HG03432 (cell line): ENCODE results near the gene VSTM2L.
A peak's percentile ranks its signal among the peaks of the same experiment; 100 is the strongest.

Experiments
- ATAC-seq: cut with Tn5 transposase; IDR thresholded peaks from one replicate; pipeline ENCODE4 v1.9.1; 2021; ENCODE audit warnings: mild to moderate bottlenecking, moderate library complexity; ENCODE audit not compliant: unreplicated experiment

Gene VSTM2L

GRCh38 chr20:37915800-37916570 is 13.1 kb downstream of the VSTM2L start:
- no peak for ATAC-seq

- no peak for ATAC-seq
Observed at GRCh38 chr20:37917461-37917860, 14.5 kb downstream of the VSTM2L start.

DNA sequence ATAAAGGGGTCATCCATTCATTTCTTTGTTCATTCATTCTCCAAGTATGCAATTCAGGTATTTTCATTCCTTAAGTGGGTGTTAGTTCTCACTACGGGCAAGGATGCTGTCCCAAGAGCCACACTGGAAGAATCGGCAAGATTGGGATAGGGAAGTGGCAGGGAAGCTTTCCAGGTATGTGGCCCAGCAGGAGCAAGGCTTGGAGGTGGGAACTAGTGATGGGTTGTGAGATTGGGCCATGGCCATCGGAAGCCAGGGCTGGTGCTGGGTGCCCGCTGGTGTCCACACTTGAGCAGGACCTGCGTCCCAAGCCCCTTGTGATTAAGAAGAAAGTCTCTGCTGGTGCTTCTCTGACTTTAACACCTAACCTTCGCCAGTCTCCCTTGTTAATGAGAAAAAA is 15.1 kb downstream of the VSTM2L start:
- ATAC-seq: no peak

- ATAC-seq: no peak
Observed at GRCh38 chr20:37919389-37920040, 16.6 kb downstream of the VSTM2L start.

DNA sequence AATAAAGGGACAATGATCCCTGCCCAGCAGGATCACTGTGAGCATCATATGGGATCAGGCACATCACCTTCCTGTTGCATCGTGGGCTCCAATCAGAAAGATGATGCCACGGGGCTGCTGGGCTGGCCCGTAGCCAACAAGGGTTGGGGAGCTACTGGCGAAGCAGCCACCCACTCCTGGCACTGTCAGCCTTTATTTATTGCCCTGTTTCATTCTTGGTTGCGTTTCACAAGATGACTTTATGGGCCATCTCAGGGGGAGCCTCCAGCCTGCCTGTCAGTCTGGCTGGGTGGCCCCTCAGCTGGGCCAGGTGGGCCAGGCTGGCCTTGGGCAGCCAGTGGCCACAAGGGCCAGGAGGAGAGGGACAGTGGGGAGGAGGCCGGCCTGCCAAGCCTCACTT is 17.3 kb downstream of the VSTM2L start:
- ATAC-seq: no peak

DNA sequence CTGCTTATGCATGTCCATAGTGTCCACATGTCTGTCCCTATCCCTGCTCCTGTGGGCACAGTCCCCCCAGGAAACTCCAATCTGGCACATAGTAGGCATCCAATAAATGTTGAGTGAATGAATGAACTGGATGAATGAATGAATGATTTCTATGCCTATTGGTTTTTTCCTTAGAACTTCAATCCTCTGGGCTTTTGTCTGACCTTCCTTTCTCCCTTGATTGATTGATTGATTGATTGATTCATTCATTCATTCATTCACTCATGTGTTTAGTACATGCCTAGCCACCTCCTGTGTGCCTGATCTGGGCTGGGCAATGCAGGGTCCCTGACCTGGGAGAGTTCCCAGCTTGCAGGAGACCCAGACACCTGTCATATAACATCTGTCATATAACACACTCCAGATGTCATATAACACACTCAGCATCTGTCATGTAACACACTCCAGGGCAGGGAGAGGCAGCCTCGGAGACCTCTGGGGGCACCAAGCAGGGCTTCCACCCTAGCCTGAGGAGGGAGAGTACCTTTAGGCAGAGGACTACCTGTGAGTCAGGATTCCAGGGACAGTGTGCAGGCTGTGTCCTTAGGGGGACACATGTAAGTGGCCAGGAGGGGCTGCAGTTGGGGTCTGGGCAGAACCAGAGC is 17.9 kb downstream of the VSTM2L start:
- peak; percentile 29 for ATAC-seq

DNA sequence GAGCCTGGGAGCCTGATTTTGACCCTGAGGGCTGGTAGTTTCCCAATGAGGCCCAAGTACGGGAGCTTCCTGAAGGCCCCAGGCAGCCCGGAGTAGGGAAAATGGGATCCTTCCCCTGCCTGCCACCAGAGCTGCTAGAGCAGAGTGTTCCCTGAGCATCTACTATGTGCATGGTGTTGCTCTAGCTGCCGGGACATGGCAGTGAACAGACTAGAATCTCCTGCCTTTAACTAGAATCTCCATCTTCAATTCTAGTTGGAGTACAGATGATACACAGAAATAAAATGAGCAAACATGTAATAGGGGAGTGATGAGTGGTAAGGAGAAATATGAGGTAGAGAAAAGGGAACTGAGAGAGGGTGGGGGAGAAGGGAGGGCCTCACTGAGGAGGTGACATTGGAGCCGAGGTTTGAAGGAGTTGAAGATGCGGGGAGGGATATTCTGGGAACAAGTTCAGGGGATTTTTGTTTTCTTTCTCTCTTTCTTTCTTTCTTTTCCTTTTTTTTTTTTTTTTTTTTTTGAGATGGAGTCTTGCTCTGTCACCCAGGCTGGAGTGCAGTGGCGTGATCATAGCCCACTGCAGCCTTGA is 18.5 kb downstream of the VSTM2L start:
- peak; percentile 72 for ATAC-seq

DNA sequence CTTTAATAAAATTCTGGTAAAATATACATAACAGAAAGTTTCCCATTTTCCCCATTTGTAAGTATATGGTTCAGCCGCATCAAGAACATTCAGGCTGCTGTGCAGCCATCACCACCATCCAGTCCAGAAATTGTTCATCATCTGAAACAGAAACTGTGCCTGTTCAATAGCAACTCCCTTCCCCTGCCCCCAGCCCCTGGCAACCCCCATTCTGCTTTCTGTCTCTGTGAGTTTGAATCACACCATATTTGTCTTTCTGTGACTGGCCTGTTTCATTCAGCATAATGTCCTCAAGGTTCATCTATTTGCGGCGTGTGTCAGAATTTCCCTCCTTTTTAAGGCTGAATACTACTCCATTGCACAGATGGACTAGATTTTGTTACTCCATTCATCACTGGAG is 19.1 kb downstream of the VSTM2L start:
- peak; percentile 77 for ATAC-seq

DNA sequence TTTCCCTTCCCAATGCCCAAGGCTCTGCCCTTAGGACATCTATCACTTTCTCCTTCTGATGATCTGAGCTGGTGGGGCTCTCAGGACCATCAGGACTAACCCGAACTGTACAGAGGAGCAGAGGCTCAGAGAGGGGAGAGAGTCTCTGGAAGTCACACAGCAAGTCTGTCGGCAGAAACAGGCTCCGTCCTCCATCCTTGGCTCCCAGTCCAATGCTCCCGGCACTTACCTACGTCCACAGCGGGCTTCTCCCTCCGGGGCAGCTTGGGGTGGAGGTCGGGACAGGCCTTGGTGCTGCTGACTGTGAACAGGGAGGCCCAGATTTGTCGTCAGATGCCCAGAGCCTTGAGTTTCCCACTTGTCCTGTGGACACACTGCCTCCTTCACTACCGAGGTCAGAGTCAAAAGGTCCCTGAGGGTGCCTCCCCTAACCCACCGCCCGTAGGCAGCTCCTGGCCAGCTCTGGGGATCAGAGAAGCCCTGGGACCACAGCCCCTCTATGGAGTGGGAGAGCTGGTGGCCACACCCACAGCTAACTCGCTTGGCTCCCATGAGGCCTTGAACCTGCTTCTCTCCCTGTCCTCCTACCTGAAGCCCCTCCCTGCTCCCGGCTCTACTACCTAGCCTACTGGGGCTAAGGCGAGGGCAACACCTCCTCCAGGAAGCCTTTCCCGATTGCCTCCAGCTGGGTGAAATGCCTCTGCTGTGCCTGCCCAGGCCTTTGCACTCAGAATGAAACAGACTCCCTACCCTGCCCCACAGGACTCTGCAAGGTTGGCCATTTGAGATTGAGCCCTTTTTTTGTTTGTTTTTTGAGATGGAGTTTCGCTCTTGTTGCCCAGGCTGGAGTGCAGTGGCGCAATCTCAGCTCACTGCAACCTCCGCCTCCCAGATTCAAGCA is 22.6 kb downstream of the VSTM2L start:
- ATAC-seq: no peak

DNA sequence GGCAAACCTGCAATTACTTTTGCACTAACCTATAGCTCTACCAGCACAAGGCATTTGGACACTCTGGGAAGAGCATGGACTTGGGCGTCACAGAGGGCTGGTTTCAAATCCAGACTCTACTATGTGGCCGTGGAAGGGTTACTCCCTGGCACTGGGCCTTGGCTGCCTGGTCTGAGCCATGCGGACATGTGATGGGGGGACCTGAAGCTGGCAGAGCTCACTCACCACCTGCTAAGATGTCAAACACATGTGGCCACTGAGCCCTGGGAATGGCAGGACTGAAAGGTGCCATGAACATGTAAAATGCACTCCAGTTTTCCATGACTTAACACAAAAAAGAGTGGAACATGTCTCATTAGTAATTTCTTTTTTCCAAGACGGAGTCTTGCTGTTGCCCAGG is 23.7 kb downstream of the VSTM2L start:
- ATAC-seq: no peak

DNA sequence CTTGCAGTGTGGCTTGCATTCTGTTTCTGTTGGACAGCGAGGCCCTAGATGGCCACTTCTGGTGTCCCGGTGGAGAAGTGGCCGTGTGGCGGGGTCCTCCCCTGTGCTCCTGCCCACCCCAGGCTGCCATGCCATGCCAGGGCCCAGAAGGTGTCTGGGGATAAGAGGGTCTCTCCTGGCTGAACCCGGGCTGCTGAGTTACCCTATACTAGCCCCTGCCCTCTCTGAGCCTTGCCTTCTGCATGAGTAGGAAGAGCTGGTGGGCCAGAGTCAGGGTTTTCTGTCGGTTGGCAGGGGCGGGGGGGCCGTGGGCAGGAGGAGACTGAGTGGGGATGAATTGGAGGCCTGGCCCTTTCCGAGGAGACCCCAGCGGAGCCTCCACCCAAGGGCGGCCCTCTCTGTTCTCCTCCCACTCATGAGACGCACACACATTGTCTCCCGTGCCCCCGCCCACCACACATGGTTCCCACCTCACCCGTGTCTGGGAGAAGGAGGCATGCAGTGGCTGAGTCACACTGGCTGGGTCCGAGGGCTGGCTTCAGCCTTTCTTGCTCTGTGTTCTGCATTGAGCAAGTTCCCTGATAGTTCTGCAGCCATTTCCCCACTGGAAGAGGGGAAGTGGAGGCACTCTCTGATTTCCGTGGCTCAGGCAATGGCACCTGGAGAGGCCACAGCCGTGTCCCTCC is 24.6 kb downstream of the VSTM2L start:
- no peak for ATAC-seq

DNA sequence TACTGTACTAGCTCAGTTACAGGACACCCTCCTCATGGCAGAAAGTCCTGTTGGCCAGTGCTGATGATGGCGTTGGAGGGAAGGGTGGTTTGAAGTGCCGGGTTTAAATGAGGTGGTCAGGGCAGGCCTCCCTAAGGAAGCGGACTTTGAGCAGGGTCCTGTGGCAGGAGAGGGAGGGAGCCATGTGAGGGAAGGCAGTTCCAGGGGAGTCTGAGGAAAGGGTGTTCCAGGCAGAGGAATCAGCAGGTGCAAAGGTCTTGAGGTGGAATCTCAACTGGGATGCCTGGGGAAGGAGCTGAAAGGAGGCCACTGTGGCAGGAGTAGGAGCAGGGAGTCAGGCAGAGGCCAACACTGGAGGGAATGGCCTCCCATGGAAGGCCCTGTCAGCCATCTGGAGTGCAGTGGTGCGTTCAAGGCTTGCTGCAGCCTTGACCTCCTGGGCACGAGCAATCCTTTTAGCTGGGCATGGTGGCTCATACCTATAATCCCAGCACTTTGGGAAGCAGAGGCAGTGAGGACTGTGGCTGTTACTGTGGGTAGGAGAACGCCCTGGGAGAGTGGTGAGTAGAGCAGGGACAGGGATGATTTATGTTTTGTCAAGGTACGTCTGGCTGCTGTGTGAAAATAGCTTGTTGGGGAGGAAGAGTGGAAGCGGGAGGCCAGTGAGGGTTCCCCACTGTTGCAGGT is 26.2 kb downstream of the VSTM2L start:
- ATAC-seq: no peak

- no peak for ATAC-seq
Observed at GRCh38 chr20:37929683-37930014, 26.7 kb downstream of the VSTM2L start.

- ATAC-seq: no peak
Observed at GRCh38 chr20:37931153-37931922, 28.4 kb downstream of the VSTM2L start.

DNA sequence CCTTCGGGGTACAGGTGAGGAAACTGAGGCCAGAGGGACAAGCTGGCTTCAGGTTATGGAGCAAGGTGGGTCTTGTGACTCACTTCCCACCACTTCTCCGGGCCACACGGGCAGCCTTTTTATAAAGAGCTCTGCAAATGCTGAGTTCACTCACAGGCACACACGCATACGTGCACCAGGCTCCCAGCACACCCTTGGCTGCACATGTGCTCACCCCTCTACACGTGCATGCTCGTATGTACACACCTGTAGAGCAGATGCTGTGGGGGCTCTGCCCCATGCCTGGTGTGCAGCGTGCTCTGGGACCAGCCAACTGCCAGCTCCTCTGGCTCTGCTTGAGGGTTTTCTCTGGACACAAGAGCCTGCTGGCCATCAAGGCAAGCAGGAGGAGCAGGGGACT is 29.1 kb downstream of the VSTM2L start:
- ATAC-seq: no peak

- ATAC-seq: no peak
Observed at GRCh38 chr20:37932919-37933318, 30.0 kb downstream of the VSTM2L start.

- no peak for ATAC-seq
Observed at GRCh38 chr20:37933786-37934633, 31.1 kb downstream of the VSTM2L start.
